ENCODE results near the gene DCTN5.

GRCh38 chr16:23689442-23690187, 48.3 kb downstream of the DCTN5 start:
- TF ChIP-seq POLR2A (IDR thresholded peaks at IDR 0.05) (no peak), POLR2AphosphoS5 (IDR thresholded peaks at IDR 0.05) (peak in 1 of 3 donors; percentile 22)
- TF ChIP-seq, protein P1, sequence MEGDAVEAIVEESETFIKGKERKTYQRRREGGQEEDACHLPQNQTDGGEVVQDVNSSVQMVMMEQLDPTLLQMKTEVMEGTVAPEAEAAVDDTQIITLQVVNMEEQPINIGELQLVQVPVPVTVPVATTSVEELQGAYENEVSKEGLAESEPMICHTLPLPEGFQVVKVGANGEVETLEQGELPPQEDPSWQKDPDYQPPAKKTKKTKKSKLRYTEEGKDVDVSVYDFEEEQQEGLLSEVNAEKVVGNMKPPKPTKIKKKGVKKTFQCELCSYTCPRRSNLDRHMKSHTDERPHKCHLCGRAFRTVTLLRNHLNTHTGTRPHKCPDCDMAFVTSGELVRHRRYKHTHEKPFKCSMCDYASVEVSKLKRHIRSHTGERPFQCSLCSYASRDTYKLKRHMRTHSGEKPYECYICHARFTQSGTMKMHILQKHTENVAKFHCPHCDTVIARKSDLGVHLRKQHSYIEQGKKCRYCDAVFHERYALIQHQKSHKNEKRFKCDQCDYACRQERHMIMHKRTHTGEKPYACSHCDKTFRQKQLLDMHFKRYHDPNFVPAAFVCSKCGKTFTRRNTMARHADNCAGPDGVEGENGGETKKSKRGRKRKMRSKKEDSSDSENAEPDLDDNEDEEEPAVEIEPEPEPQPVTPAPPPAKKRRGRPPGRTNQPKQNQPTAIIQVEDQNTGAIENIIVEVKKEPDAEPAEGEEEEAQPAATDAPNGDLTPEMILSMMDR (IDR thresholded peaks at IDR 0.05 in 8 of 11, conservative IDR thresholded peaks at IDR 0.05 in 3 of 11) = no peak
